Peyer's patch (tissue), 4 donors: ENCODE results near the gene DCTD. TPM values are rescaled to one million over a fixed set of nuclear protein-coding genes. Genes with fewer than 3 reads are reported as not detected.
A peak's percentile ranks its signal among the peaks of the same experiment; 100 is the strongest.

Source experiments
- DNase-seq, 3 donors: peaks; one replicate each; pipeline ENCODE4 v3.0.0-alpha.2; 2017 to 2019
- H3K27ac ChIP-seq, 4 donors: fragments of 200-600 bp; sonication (generic); one replicate each; pipeline ENCODE4 v1.5.1; 2016 to 2019
- H3K27me3 ChIP-seq, 2 donors: fragments of 200-600 bp; sonication (generic); one replicate each; pipeline ENCODE4 v1.5.1; 2019
- H3K36me3 ChIP-seq, 3 donors: fragments of 200-600 bp; sonication (generic); one replicate each; pipeline ENCODE4 v1.5.1; 2016 to 2019
- H3K4me1 ChIP-seq, 4 donors: fragments of 200-600 bp; sonication (generic); one replicate each; pipeline ENCODE4 v1.5.1; 2016 to 2019
- H3K4me3 ChIP-seq, 4 donors: fragments of 200-600 bp; sonication (generic); 1 replicate in 3 of 4; 2 replicates in 1 of 4; pipeline ENCODE4 v1.5.1; 2016 to 2019; ENCODE audit warnings: mild to moderate bottlenecking in 1 of 4
- H3K9me3 ChIP-seq, 4 donors: fragments of 200-600 bp; sonication (generic); one replicate each; pipeline ENCODE4 v1.5.1; 2016 to 2019; ENCODE audit warnings: mild to moderate bottlenecking in 1 of 4
- CTCF ChIP-seq, 6 experiments: fragments of 450-650 bp in 4 of 6; fragments of 200-600 bp in 2 of 6; sonication (generic) in 1 of 6; IDR thresholded peaks; one replicate each; pipeline ENCODE4 v1.5.1; 2017 to 2019; ENCODE audit warnings: antibody characterized with exemption in 6 of 6, mild to moderate bottlenecking in 3 of 6, moderate library complexity in 1 of 6
- POLR2A ChIP-seq, 2 donors: fragments of 450-650 bp; IDR thresholded peaks; one replicate each; pipeline ENCODE4 v1.5.1; 2017; ENCODE audit warnings: antibody characterized with exemption in 2 of 2, mild to moderate bottlenecking in 2 of 2, moderate library complexity in 2 of 2
- total RNA-seq, 4 donors: library from RNA; depleted of rRNA; stranded (reverse); fragments of >200 nt; gene quantifications; one replicate each; pipeline ENCODE4 v1.1.0, GENCODE V29; 2016

The DCTD gene
- 10 to 100 TPM; 21.7 to 42.1 (median 28.4) TPM for total RNA-seq

GRCh38 chr4:182917182-182918043, at the start of gene DCTD:
Gene DCTD (minus strand): TSS chr4:182917386. CDS start chr4:182915568, 1,818 bp downstream.
- H3K27me3 ChIP-seq = no peaks in the 10 kb centered on the region
- TF ChIP-seq CTCF (IDR thresholded peaks at IDR 0.05) (peak in 3 of 6 experiments; percentile 8 to 34 (median 15)), POLR2A (IDR thresholded peaks at IDR 0.05) (peak; percentile 38 to 49)
- peak; percentile 86 to 92 (median 88) for DNase-seq
- peak within 1 kb of the TSS; percentile 66 to 91 (median 89) for H3K4me3 ChIP-seq
- no peaks in the 10 kb centered on the region for H3K9me3 ChIP-seq
- H3K36me3 ChIP-seq = peaks cover 0 to 25% (median 0%) of the 10 kb centered on the region in 3 donors
- H3K4me1 ChIP-seq = peaks cover 0 to 10% (median 6%) of the 10 kb centered on the region in 4 donors
- H3K27ac ChIP-seq = peak within 1 kb of the TSS; percentile 88 to 99 (median 97)

GRCh38 chr4:182960746-182961145, 43.6 kb upstream of the DCTD start:
- Histone ChIP-seq H3K4me1 (no peaks in the 10 kb centered on the region), H3K36me3 (no peaks in the 10 kb centered on the region), H3K27me3 (no peaks in the 10 kb centered on the region), H3K4me3 (no peak overlapping the region), H3K9me3 (no peaks in the 10 kb centered on the region), H3K27ac (no peak overlapping the region)
- no peak for TF ChIP-seq POLR2A (IDR thresholded peaks at IDR 0.05)
- no peak for TF ChIP-seq CTCF (IDR thresholded peaks at IDR 0.05)
- no peak for DNase-seq

GRCh38 chr4:182960228-182960627, 43.0 kb upstream of the DCTD start:
- Histone ChIP-seq H3K27me3 (no peaks in the 10 kb centered on the region), H3K4me1 (no peaks in the 10 kb centered on the region), H3K4me3 (no peak overlapping the region), H3K9me3 (no peaks in the 10 kb centered on the region), H3K27ac (no peak overlapping the region), H3K36me3 (no peaks in the 10 kb centered on the region)
- DNase-seq = no peak
- TF ChIP-seq POLR2A (IDR thresholded peaks at IDR 0.05) (no peak), CTCF (IDR thresholded peaks at IDR 0.05) (no peak)

- H3K27me3 ChIP-seq = no peaks in the 10 kb centered on the region
- H3K4me3 ChIP-seq = no peak overlapping the region
- H3K4me1 ChIP-seq = no peaks in the 10 kb centered on the region
- DNase-seq = no peak
- no peaks in the 10 kb centered on the region for H3K36me3 ChIP-seq
- H3K27ac ChIP-seq = no peak overlapping the region
- H3K9me3 ChIP-seq = no peaks in the 10 kb centered on the region
- TF ChIP-seq CTCF (IDR thresholded peaks at IDR 0.05) = no peak
- no peak for TF ChIP-seq POLR2A (IDR thresholded peaks at IDR 0.05)
Observed at GRCh38 chr4:182955411-182955810, 38.2 kb upstream of the DCTD start.

- H3K4me1 ChIP-seq = no peaks in the 10 kb centered on the region
- TF ChIP-seq POLR2A (IDR thresholded peaks at IDR 0.05) (no peak), CTCF (IDR thresholded peaks at IDR 0.05) (no peak)
- H3K27me3 ChIP-seq = no peaks in the 10 kb centered on the region
- no peaks in the 10 kb centered on the region for H3K9me3 ChIP-seq
- H3K4me3 ChIP-seq = no peak overlapping the region
- no peaks in the 10 kb centered on the region for H3K36me3 ChIP-seq
- H3K27ac ChIP-seq = no peak overlapping the region
- DNase-seq = no peak
Observed at GRCh38 chr4:182944484-182945213, 27.5 kb upstream of the DCTD start.
